GM12801 (cell line): ENCODE data around the gene LRRC34.

Experiments used
- CTCF ChIP-seq: IDR thresholded peaks from one replicate; pipeline ENCODE4 v1.5.1; 2011; ENCODE audit warnings: control low read depth; ENCODE audit not compliant: insufficient read length; ENCODE audit errors: extremely low read depth

LRRC34 gene

GRCh38 chr3:169812332-169813235 lies at the start of gene LRRC34, which contains the start of gene LRRIQ4:
LRRC34 (minus strand) TSS chr3:169812904; CDS start chr3:169812548, 356 bp downstream.
LRRIQ4 (plus strand) TSS chr3:169812870; CDS start chr3:169821922, 9,052 bp downstream.
- TF ChIP-seq CTCF: no peak

- no peak for TF ChIP-seq CTCF
These were observed 49.2 kb upstream of the LRRC34 start for GRCh38 chr3:169861871-169862270.

DNA sequence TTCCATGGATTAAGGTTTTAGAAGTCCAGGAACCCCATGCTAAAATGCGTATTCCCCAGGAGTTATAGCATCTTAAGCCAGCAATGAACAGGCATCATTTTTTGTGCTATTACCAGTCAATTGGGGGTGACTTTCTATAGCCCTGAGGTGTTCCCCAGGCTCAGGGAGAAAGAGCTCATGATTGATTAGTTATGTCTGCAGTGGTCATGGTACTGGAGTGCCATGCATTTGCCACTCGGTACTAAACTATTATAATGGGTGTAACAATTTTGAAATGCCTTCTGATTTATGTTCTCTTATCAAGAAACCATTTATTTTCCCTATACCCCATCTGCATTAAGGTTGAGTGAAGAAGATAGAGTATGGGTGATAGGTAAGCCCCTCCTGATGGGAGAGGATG lies 45.1 kb upstream of the LRRC34 start:
- no peak for TF ChIP-seq CTCF

DNA sequence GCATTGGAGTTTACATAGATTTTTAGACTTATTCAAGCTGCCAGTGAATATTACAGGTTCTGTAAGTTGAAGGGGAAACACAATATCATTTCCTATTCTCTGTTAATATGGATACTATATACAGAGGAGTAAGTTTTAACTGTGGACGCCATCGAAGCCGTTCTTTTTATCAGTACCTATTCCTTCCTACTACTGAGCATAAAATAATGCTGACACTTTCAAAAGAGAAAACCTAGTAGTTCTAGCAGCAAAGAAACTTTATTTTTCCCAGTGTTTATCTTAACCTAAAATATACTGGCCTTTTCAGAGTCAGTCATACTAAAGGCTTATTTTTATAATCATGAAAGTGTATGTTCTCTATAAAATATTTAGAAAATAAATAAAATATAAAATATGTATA lies 42.8 kb upstream of the LRRC34 start:
- no peak for TF ChIP-seq CTCF

GRCh38 chr3:169850618-169851017 lies 37.9 kb upstream of the LRRC34 start:
- no peak for TF ChIP-seq CTCF

DNA sequence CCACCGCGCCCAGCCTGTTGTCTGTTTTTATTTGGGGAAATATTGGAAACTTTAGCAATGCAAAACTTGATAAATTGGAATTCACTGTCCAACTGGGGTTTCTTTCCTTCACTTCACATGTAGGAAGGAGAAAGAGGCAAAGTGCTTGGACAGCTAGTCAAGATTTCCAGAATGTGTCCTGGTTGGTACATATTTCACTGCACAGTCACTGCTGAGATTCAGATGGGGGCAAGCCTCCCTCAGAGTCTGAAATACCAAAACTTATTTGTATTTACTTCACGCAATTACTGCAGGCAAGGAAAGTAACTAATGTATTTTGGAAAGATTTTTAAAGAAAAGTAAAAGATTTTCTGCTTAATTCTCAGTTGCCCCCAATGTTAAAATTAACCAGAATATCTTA lies 36.0 kb upstream of the LRRC34 start:
- no peak for TF ChIP-seq CTCF

DNA sequence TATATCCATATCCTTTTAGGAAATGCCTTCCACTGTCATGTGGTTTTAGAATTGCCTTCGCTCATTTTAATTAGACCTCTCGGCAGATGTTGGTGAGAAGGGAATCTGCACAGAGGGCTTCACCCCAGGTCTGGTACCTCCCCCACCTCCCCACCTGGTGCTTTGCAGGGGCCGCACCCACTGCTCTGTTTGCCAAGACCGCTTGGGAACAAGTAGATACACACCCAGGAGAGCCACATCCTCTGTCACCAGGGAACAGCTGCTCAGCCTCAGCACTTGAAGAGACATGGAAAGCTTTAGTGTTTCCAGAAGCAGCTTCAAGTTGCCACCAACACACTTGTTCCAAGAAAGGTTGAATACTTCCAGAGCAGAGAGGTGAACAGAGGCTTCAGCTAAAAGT lies 35.2 kb upstream of the LRRC34 start:
- TF ChIP-seq CTCF: no peak
